ENCODE measurements around the gene CIT. TPM values are rescaled to one million over a fixed set of nuclear protein-coding genes. Genes with fewer than 3 reads are reported as not detected.
"Not testable (repeated sequence)": the region's sequence is repeated elsewhere in the genome, so short reads cannot be mapped to it uniquely, and the experiment has no call there.

The CIT gene
- total RNA-seq, 1 experiment from 2014 or later: 67.9 TPM

DNA sequence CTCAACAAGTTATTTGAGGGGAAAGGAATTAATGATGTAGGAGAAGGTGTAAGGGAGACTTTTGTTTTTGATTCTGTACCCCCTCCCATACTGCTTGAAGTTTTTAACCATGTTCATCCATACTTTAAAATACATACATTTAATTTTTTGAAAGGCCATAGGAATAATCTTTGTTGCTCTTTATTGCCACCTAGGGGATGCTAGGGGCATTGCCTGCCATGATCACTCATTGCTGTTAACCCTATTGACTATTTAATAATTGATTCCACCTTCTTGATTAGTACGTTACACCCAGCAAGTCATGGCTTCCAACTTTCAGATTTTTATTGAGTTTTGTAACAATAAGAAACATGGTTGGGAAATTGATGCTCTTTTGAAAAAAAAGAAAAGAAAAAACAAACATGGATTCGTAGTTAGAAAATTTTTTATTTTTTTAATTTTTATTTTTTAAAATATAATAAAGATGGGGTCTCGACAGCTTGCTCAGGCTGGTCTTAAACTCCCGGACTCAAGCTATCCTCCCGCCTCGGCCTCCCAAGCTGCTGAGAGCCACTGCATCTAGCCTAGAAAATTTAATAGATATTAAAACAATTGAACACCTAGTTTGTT is 217.7 kb downstream of the CIT start:
- CTCF ChIA-PET: interaction anchor here (0.6 kb wide), 1 partner anchor 16 kb away, joined by 3 read pairs; no protein-coding TSS in a partner anchor
- Histone ChIP-seq H3K9me3 (ENCODE audit: control insufficient read depth, insufficient read depth, low read depth, low read length) (no peaks in the 10 kb centered on the region), H3K36me3 (ENCODE audit: control insufficient read depth, insufficient read depth, low read length) (no peaks in the 10 kb centered on the region), H3K27me3 (ENCODE audit: control insufficient read depth, insufficient read depth, low read length) (no peaks in the 10 kb centered on the region), H3K4me1 (ENCODE audit: control insufficient read depth, insufficient read depth, low read length) (no peaks in the 10 kb centered on the region), H3K27ac (ENCODE audit: low read length) (no peak overlapping the region), H3K4me3 (ENCODE audit: low read depth in 2 of 2, low read length in 2 of 2) (no peak overlapping the region)
- POLR2A ChIA-PET: no interaction called here
- in situ Hi-C loops (cut with HindIII; ENCODE audit: low pct_unique_long_range_greater_than_20kb, low sequenced_read_pairs): no loop called here
- no TSS peak for BruUV-seq (replicated peaks)
- peak; percentile 87; the same call in 1 of the 2 replicates for TF ChIP-seq CTCF (IDR thresholded peaks at IDR 0.05)
- TF ChIP-seq, protein P1, sequence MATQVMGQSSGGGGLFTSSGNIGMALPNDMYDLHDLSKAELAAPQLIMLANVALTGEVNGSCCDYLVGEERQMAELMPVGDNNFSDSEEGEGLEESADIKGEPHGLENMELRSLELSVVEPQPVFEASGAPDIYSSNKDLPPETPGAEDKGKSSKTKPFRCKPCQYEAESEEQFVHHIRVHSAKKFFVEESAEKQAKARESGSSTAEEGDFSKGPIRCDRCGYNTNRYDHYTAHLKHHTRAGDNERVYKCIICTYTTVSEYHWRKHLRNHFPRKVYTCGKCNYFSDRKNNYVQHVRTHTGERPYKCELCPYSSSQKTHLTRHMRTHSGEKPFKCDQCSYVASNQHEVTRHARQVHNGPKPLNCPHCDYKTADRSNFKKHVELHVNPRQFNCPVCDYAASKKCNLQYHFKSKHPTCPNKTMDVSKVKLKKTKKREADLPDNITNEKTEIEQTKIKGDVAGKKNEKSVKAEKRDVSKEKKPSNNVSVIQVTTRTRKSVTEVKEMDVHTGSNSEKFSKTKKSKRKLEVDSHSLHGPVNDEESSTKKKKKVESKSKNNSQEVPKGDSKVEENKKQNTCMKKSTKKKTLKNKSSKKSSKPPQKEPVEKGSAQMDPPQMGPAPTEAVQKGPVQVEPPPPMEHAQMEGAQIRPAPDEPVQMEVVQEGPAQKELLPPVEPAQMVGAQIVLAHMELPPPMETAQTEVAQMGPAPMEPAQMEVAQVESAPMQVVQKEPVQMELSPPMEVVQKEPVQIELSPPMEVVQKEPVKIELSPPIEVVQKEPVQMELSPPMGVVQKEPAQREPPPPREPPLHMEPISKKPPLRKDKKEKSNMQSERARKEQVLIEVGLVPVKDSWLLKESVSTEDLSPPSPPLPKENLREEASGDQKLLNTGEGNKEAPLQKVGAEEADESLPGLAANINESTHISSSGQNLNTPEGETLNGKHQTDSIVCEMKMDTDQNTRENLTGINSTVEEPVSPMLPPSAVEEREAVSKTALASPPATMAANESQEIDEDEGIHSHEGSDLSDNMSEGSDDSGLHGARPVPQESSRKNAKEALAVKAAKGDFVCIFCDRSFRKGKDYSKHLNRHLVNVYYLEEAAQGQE (IDR thresholded peaks at IDR 0.05; ENCODE audit: insufficient read depth in 1 of 2, low read depth in 2 of 2, low read length in 1 of 2): no peak
- ATAC-seq: no peak
- intact Hi-C loops (cut with micrococcal nuclease; ENCODE audit: unreplicated experiment): no loop called here
- DNase-seq (ENCODE audit: low read depth, low spot score): no peak

DNA sequence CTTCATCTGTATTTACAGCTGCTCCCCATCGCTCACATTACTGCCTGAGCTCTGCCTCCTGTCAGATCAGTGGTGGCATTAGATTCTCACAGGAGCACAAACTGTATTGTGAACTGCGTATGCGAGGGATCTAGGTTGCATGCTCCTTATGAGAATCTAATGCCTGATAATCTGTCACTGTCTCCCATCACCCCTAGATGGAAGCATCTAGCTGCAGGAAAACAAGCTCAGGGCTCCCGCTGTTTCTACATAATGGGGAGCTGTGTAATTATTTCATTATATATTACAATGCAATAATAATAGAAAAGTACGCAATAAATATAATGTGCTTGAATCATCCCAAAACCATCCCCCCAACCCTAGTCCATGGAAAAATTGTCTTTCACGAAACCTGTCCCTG is 219.0 kb downstream of the CIT start:
- H3K36me3 ChIP-seq (ENCODE audit: control insufficient read depth, insufficient read depth, low read length); ATAC-seq; BruUV-seq (replicated peaks); H3K27ac ChIP-seq (ENCODE audit: low read length); H3K4me1 ChIP-seq (ENCODE audit: control insufficient read depth, insufficient read depth, low read length); H3K27me3 ChIP-seq (ENCODE audit: control insufficient read depth, insufficient read depth, low read length); intact Hi-C loops (cut with micrococcal nuclease; ENCODE audit: unreplicated experiment); H3K4me3 ChIP-seq (ENCODE audit: low read depth in 2 of 2, low read length in 2 of 2); DNase-seq (ENCODE audit: low read depth, low spot score); in situ Hi-C loops (cut with HindIII; ENCODE audit: low pct_unique_long_range_greater_than_20kb, low sequenced_read_pairs); H3K9me3 ChIP-seq (ENCODE audit: control insufficient read depth, insufficient read depth, low read depth, low read length): not testable (repeated sequence)
- TF ChIP-seq CTCF (IDR thresholded peaks at IDR 0.05): 0 out of 2 replicates have a peak, but pooled peaks have one; percentile 5
- CTCF ChIA-PET: interaction anchor here (0.7 to 1.0 kb wide), 3 partner anchors 215 to 579 kb away, joined by 3 read pairs; no protein-coding TSS in a partner anchor
- POLR2A ChIA-PET: interaction anchor here (0.5 kb wide), 1 partner anchor 1707 kb away, joined by 5 read pairs; no protein-coding TSS in a partner anchor

DNA sequence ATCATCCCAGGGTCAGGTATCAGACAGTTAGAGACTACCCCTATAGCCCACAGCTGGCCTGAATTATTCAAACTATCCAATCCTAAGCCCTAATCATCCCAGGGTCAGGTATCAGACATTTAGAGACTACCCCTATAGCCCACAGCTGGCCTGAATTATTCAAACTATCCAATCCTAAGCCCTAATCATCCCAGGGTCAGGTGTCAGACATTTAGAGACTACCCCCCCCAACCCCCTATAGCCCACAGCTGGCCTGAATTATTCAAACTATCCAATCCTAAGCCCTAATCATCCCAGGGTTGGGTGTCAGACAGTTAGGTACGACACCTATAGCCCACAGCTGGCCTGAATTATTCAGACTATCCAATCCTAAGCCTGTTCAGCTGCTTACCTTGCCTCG is 220.1 kb downstream of the CIT start:
- DNase-seq (ENCODE audit: low read depth, low spot score); H3K36me3 ChIP-seq (ENCODE audit: control insufficient read depth, insufficient read depth, low read length); H3K4me1 ChIP-seq (ENCODE audit: control insufficient read depth, insufficient read depth, low read length); H3K27me3 ChIP-seq (ENCODE audit: control insufficient read depth, insufficient read depth, low read length); H3K4me3 ChIP-seq (ENCODE audit: low read depth in 2 of 2, low read length in 2 of 2); ATAC-seq; H3K27ac ChIP-seq (ENCODE audit: low read length); POLR2A ChIA-PET; in situ Hi-C loops (cut with HindIII; ENCODE audit: low pct_unique_long_range_greater_than_20kb, low sequenced_read_pairs); intact Hi-C loops (cut with micrococcal nuclease; ENCODE audit: unreplicated experiment); BruUV-seq (replicated peaks): not testable (repeated sequence)
- H3K9me3 ChIP-seq (ENCODE audit: control insufficient read depth, insufficient read depth, low read depth, low read length): peaks cover 12% of the 10 kb centered on the region; the same call in 1 of the 2 replicates
- CTCF ChIA-PET: interaction anchor here (0.7 kb wide), 1 partner anchor 19 kb away, joined by 14 read pairs; no protein-coding TSS in a partner anchor
